Breast epithelium (tissue), 4 donors: ENCODE data around the gene CNST. TPM values are rescaled to one million over a fixed set of nuclear protein-coding genes. Genes with fewer than 3 reads are reported as not detected.

ENCODE experiments used
- DNase-seq, 2 donors: peaks; one replicate each; pipeline ENCODE4 v3.0.0-alpha.2; 2019; ENCODE audit warnings: low spot score in 2 of 2
- H3K27ac ChIP-seq, 2 donors: fragments of 200-600 bp; sonication (generic) in 1 of 2; one replicate each; pipeline ENCODE4 v1.5.1; 2016 to 2019; ENCODE audit warnings: mild to moderate bottlenecking in 1 of 2
- H3K27me3 ChIP-seq, 2 donors: fragments of 200-600 bp; sonication (generic) in 1 of 2; one replicate each; pipeline versions ENCODE4 v1.5.1 to v1.6.0; 2017 to 2019; ENCODE audit warnings: control low read depth in 1 of 2, mild to moderate bottlenecking in 1 of 2
- H3K36me3 ChIP-seq: fragments of 200-600 bp; one replicate; pipeline ENCODE4 v1.5.1; 2019
- H3K4me1 ChIP-seq, 2 donors: fragments of 200-600 bp; sonication (generic); one replicate each; pipeline ENCODE4 v1.5.1; 2016 to 2019; ENCODE audit warnings: control low read depth in 1 of 2
- H3K4me3 ChIP-seq, 3 donors: fragments of 200-600 bp; sonication (generic); 1 replicate in 2 of 3; 2 replicates in 1 of 3; pipeline ENCODE4 v1.5.1; 2016 to 2019; ENCODE audit warnings: mild to moderate bottlenecking in 3 of 3, moderate library complexity in 2 of 3
- H3K9me3 ChIP-seq, 2 donors: fragments of 200-600 bp; sonication (generic) in 1 of 2; one replicate each; pipeline ENCODE4 v1.5.1; 2016 to 2019; ENCODE audit warnings: control low read depth in 1 of 2
- POLR2A ChIP-seq: fragments of 450-650 bp; IDR thresholded peaks from one replicate; pipeline ENCODE4 v1.6.1; 2016; ENCODE audit warnings: antibody characterized with exemption, mild to moderate bottlenecking, moderate library complexity
- POLR2AphosphoS5 ChIP-seq, 3 donors: sonication (generic); formaldehyde crosslinking; IDR thresholded peaks; one replicate each; pipeline ENCODE4 v1.6.1; 2017; ENCODE audit warnings: antibody characterized with exemption in 3 of 3
- intact Hi-C: fragments of 100-400 bp; cut with DNase I; formaldehyde crosslinking; loops from one replicate; pipeline ENCODE4 v1.15.1; 2023; ENCODE audit warnings: low total_unique reads
- total RNA-seq, 3 donors: library from RNA; depleted of rRNA; stranded (reverse); fragments of >200 nt; gene quantifications; one replicate each; pipeline ENCODE4 v1.1.0, GENCODE V29; 2016
- TF ChIP-seq, protein P1 (sequence below), 3 donors: fragments of 450-650 bp; IDR thresholded peaks; one replicate each; pipeline ENCODE4 v1.5.1; 2016 to 2017; ENCODE audit warnings: antibody characterized with exemption in 3 of 3, mild to moderate bottlenecking in 3 of 3, moderate library complexity in 3 of 3

CNST gene
- total RNA-seq, 3 donors from 2014 or later: 25.9 to 30.9 (median 26.4) TPM

DNA sequence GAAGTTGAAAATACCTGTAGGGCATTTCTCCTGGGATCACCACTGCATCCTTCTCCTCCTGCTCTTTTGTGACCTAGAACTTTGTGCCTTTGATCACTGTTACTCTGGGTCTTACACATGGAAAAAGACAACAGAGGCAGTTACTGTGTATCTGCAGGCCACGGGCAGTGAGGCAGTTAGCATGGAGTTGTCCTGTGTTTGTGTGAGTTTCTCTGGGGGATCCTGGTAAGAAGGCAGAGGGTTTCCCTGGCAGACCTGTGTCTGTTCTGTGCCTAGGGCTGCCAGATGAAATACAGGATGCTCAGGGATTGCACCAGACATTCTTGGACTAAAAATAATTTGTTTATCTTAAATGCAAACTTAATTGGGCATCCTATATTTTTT is 113.5 kb downstream of the CNST start:
- Histone ChIP-seq H3K9me3 (no peaks in the 10 kb centered on the region), H3K36me3 (no peaks in the 10 kb centered on the region), H3K27ac (no peak overlapping the region), H3K27me3 (no peaks in the 10 kb centered on the region), H3K4me1 (no peaks in the 10 kb centered on the region), H3K4me3 (no peak overlapping the region)
- no peak for TF ChIP-seq POLR2AphosphoS5 (IDR thresholded peaks at IDR 0.05)
- TF ChIP-seq, protein P1, sequence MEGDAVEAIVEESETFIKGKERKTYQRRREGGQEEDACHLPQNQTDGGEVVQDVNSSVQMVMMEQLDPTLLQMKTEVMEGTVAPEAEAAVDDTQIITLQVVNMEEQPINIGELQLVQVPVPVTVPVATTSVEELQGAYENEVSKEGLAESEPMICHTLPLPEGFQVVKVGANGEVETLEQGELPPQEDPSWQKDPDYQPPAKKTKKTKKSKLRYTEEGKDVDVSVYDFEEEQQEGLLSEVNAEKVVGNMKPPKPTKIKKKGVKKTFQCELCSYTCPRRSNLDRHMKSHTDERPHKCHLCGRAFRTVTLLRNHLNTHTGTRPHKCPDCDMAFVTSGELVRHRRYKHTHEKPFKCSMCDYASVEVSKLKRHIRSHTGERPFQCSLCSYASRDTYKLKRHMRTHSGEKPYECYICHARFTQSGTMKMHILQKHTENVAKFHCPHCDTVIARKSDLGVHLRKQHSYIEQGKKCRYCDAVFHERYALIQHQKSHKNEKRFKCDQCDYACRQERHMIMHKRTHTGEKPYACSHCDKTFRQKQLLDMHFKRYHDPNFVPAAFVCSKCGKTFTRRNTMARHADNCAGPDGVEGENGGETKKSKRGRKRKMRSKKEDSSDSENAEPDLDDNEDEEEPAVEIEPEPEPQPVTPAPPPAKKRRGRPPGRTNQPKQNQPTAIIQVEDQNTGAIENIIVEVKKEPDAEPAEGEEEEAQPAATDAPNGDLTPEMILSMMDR (IDR thresholded peaks at IDR 0.05): no peak
- TF ChIP-seq POLR2A: no peak
- DNase-seq: no peak
- intact Hi-C loops: no loop called here

DNA sequence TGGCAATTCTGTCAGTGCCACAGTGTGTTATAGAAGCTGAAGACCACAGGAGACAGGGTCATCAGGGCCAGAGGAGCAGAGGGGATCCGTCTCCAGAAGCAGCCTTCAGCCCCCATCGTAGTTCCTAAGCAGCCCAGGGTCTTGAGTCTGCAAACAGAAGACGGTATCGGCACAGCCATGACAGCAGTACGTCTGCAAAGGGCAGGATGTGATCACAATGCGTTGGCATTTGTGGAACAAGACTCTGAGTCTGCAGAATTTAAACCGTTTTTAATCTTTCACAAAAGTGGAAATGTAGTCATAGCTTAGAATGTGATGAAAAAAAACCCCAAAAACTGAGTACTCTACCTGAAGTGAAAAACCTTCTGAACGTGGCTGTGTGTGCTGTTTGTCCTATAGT is 113.9 kb downstream of the CNST start:
- TF ChIP-seq POLR2AphosphoS5 (IDR thresholded peaks at IDR 0.05) (no peak), POLR2A (no peak)
- TF ChIP-seq, protein P1 (IDR thresholded peaks at IDR 0.05): no peak

GRCh38 chr1:246680696-246681130 is 114.5 kb downstream of the CNST start:
- Histone ChIP-seq H3K27ac (no peak overlapping the region), H3K9me3 (no peaks in the 10 kb centered on the region), H3K27me3 (no peaks in the 10 kb centered on the region), H3K4me3 (no peak overlapping the region), H3K4me1 (no peaks in the 10 kb centered on the region), H3K36me3 (no peaks in the 10 kb centered on the region)
- TF ChIP-seq POLR2A: no peak
- no peak for TF ChIP-seq POLR2AphosphoS5 (IDR thresholded peaks at IDR 0.05)
- TF ChIP-seq, protein P1 (IDR thresholded peaks at IDR 0.05): no peak
- DNase-seq: no peak
- intact Hi-C loops: no loop called here

More for the DNA sequence above, 113.9 kb downstream of the CNST start:
- Histone ChIP-seq H3K36me3 (no peaks in the 10 kb centered on the region), H3K27me3 (no peaks in the 10 kb centered on the region), H3K27ac (no peak overlapping the region), H3K9me3 (no peaks in the 10 kb centered on the region), H3K4me3 (no peak overlapping the region), H3K4me1 (no peaks in the 10 kb centered on the region)
- intact Hi-C loops: no loop called here
- DNase-seq: no peak

GRCh38 chr1:246681900-246682895 is 115.9 kb downstream of the CNST start:
- Histone ChIP-seq H3K27ac (peak overlapping the region in 1 of 2 donors; percentile 55), H3K4me3 (no peak overlapping the region), H3K36me3 (no peaks in the 10 kb centered on the region), H3K9me3 (no peaks in the 10 kb centered on the region), H3K27me3 (no peaks in the 10 kb centered on the region), H3K4me1 (no peaks in the 10 kb centered on the region)
- intact Hi-C loops: no loop called here
- DNase-seq: no peak
- TF ChIP-seq POLR2A (no peak), POLR2AphosphoS5 (IDR thresholded peaks at IDR 0.05) (no peak)

DNA sequence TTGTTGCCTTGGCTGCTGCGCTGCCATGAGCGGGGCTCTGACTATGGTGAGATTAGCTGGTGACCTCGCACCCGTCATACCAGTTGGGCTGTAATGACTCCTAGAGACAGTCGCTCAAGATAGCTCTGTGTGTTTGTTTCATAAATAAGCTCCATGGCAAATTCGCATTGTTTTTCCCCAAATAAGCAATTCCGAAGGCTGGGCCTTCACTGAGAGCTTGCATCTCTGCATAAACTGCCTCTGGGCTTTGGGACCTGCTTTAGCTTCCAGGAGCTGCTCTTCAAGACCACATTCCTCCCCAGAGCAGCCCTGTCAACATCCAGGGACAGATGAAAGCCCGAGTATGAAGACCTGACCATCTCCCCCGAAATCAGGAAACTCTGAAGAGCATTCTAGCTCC is 117.3 kb downstream of the CNST start:
- intact Hi-C loops: no loop called here
- no peak overlapping the region for H3K27ac ChIP-seq

More for the DNA sequence above, 117.3 kb downstream of the CNST start:
- no peaks in the 10 kb centered on the region for H3K9me3 ChIP-seq
- H3K27me3 ChIP-seq: no peaks in the 10 kb centered on the region
- H3K4me3 ChIP-seq: no peak overlapping the region
- no peak for TF ChIP-seq POLR2A
- TF ChIP-seq, protein P1 (IDR thresholded peaks at IDR 0.05): no peak
- TF ChIP-seq POLR2AphosphoS5 (IDR thresholded peaks at IDR 0.05): no peak
- no peaks in the 10 kb centered on the region for H3K4me1 ChIP-seq
- no peaks in the 10 kb centered on the region for H3K36me3 ChIP-seq
- no peak for DNase-seq
